GM18517 (cell line): ENCODE results near the gene CHRNA10.
"Not testable (repeated sequence)": the region's sequence is repeated elsewhere in the genome, so short reads cannot be mapped to it uniquely, and the experiment has no call there.

Experiments
- ATAC-seq: cut with Tn5 transposase; IDR thresholded peaks from one replicate; pipeline ENCODE4 v1.9.1; 2021; ENCODE audit warnings: mild to moderate bottlenecking, moderate library complexity; ENCODE audit not compliant: unreplicated experiment

The CHRNA10 gene

DNA sequence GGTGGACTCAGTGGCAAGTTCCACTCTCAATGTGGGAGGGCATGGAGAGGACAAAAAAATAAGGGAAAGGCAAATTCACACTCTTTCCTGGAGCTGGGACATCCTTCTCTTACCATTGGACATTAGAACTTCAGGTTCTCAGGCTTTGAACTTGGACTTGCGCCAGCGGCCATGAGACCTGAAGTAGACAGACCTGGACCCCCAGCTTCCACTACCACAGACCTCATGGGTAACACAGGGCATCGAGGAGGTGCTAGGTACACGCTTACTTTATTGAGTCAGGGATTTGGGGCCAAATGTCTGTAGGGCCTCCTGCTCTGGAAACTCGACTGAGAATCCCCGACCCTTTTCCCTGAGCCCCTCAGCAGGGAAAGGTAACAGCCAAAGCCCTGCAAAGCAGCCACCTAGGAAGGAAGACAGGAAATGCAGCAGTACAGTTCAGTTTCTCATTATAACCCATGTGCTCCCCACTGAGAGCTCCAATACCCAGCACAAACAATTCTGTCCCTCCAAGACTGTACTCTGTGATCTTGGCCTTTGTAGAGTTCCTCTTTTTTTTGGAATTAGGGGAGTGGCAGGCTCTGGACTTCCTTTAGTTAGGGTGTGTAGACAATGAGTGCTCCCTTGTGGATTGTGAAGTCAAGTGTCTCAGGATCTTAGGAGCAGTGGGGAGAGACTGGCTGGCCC, 5.7 kb downstream of the CHRNA10 start:
- ATAC-seq, result no peak

DNA sequence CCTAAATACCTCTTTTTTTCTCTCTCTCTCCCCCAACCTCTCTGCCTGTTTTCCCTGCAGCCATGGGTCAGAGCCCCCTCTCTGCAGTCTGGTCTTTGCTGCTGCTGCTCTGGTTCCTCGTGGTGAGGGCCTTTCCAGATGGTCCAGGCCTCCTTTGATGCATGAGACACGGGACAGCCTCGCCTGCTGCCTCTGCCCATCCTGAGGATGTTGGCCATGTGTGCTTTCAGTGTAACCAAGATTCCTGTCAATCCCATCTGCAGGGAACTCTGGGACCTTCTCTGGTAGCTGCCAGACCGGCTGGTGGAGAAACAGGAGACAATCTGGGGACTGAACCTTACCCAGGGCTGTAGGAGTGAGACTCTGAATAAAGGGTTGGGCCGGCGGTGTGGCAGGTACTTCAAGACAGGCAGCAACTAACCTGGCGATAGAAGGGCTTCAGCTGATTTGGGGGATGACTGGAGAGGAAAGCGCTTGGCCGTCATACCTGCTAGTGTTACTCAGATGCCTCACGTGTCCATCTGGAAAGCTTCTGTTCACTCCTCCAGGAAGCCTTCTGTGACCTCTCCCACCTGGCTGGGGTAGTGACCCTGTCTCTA, 7.1 kb downstream of the CHRNA10 start:
- no peak for ATAC-seq

DNA sequence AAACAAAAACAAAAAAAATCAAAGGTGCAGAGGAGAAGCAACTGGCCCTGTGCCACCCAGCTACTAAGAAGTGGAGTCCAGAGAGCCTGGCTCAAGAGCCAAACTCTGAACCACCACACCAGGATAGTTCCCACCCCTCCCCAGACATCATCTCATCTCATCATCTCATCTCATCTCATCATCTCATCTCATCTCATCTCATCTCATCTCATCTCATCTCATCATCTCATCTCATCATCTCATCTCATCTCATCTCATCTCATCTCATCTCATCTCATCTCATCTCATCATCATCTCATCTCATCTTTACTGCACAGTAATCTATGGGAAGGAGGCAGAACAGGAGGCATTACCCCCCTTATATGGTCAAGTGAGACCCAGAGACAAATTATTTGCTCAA, 8.3 kb downstream of the CHRNA10 start:
- ATAC-seq, result no peak

- no peak for ATAC-seq
These were observed 10.2 kb downstream of the CHRNA10 start for GRCh38 chr11:3660960-3661359.

DNA sequence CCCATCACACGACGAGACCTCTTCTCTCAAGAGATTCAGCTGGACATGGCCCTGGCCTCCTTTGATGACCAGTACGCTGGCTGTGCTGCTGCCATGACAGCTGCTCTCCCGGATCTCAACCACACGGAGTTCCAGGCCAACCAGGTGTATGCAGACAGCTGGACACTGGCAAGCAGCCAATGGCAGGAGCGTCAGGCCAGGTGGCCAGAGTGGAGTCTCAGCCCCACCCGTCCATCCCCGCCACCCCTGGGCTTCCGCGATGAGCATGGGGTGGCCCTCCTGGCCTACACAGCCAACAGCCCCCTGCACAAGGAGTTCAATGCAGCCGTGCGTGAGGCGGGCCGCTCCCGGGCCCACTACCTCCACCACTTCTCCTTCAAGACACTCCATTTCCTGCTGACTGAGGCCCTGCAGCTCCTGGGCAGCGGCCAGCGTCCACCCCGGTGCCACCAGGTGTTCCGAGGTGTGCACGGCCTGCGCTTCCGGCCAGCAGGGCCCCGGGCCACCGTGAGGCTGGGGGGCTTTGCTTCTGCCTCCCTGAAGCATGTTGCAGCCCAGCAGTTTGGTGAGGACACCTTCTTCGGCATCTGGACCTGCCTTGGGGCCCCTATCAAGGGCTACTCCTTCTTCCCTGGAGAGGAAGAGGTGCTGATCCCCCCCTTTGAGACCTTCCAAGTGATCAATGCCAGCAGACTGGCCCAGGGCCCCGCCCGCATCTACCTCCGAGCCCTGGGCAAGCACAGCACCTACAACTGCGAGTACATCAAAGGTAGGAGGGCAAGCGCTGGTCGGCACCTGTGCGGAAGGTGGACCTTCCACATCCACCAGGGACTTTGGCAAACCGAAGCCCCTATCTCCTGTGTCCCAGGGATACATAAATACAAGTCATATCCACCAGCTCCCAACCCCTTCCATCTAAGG, 11.3 kb downstream of the CHRNA10 start:
- ATAC-seq, result no peak

DNA sequence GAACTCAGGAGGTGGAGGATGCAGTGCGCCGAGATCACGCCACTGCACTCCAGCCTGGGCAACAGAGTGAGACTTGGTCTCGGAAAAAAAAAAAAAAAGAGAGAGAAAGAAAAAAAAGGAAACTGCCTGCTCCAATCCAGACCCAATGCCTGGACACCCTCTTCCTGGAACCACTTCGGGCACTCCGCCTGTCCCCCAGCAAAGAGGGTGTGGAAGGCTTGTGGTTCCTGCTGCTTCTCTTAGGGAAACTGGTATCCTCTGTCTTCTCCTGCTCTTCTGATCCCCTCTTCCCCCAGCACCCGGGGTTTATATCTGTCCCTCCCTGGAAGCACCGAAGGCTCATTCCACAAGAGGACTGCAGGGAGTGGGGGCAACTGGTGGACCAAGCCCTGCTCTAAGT, 12.9 kb downstream of the CHRNA10 start:
- ATAC-seq, result no peak

DNA sequence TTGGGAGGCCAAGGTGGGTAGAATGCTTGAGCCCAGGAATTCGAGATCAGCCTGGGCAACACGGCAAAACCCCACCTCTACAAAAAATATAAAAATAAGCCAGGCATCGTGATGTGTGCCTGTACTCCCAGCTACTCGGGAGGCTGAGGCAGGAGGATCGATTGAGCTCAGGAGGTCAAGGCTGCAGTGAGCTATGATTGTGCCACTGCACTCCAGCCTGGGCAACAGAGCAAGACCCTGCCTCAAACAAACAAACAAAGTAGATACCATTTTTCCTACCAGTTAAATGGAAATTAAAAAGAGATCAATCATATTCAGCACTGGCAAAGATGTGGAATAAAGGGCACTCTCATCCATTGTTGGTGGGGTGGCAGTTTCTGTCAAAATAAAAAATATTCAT, 13.9 kb downstream of the CHRNA10 start:
- not testable (repeated sequence) for ATAC-seq

DNA sequence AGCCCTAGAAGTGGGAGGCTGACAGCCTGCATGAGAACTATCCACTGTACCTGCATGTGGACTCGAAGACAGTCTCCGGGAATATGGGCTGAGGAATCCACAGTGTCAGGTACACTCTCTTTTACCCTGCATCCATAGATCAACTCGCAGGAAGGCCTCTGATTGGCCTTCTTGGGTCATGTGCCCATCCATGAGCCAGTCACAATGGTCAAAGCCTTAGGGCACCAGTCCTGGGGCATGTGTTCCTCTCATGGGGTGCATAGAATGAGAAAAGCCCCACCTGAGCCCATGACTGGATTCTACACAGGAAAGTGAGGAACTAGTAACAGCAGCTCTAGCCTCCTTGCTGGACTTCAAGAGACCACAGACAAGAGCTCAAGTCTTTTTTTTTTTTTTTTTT, 15.6 kb downstream of the CHRNA10 start:
- no peak for ATAC-seq

DNA sequence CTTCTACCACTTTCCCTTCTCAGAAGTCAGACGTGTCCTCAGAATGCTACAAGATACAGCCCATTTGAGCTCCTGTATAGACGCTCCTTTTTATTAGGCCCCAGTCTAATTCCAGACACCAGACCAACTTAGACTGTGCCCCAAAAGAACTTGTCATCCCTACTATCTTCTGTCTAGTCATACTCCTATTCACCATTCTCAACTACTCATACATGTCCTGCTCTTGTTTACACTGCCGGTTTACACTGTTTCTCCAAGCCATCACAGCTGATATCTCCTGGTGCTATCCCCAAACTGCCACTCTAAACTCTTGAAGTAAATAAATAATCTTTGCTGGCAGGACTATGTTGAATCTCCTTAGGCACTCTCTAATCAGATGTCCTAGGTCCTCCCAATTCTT, 18.7 kb downstream of the CHRNA10 start:
- ATAC-seq, result not testable (repeated sequence)

GRCh38 chr11:3649374-3649773, 21.8 kb downstream of the CHRNA10 start:
- not testable (repeated sequence) for ATAC-seq

DNA sequence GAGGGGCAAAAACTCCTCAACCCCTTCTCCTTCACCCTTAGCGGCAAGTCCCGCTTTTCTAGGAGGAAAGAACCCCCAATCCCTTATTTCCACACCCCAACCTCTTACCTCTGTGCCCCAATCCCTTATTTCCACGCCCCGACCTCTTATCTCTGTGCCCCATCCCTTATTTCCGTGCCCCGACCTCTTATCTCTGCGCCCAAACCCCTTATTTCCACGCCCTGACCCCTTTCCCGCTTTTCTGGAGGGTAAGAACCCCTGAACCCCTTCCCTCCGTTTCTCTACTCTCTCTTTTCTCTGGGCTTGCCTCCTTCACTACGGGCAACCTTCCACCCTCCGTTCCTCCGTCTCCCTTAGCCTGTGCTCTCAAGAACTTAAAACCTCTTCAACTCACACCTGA, 22.3 kb downstream of the CHRNA10 start:
- not testable (repeated sequence) for ATAC-seq

DNA sequence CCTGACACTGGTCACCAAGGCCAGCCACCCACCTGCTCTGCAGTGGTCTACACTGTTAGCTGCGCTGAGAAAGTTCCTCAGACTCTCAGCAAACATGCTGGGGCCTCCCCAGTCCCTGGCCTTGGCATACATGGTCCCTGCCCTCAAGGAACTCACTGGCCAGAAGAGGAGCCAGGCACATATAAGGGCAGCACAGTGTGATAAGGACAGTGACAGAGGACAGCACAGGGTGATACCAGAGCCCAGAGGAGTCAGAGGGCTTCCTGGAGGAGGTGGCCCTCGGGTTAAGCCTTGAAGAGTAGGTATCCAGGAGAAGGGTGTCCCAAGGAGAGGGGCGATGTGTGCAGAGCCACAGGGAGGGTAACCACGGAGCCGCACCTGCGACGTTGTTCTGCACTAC, 25.6 kb downstream of the CHRNA10 start:
- no peak for ATAC-seq

- ATAC-seq, result no peak
These were observed 26.4 kb downstream of the CHRNA10 start, which contains the start of gene ART1 for GRCh38 chr11:3644817-3645235. Gene ART1 (plus strand): TSS chr11:3645128. CDS start chr11:3659214, 14,086 bp downstream.

GRCh38 chr11:3643102-3643546, 28.1 kb downstream of the CHRNA10 start:
- not testable (repeated sequence) for ATAC-seq

DNA sequence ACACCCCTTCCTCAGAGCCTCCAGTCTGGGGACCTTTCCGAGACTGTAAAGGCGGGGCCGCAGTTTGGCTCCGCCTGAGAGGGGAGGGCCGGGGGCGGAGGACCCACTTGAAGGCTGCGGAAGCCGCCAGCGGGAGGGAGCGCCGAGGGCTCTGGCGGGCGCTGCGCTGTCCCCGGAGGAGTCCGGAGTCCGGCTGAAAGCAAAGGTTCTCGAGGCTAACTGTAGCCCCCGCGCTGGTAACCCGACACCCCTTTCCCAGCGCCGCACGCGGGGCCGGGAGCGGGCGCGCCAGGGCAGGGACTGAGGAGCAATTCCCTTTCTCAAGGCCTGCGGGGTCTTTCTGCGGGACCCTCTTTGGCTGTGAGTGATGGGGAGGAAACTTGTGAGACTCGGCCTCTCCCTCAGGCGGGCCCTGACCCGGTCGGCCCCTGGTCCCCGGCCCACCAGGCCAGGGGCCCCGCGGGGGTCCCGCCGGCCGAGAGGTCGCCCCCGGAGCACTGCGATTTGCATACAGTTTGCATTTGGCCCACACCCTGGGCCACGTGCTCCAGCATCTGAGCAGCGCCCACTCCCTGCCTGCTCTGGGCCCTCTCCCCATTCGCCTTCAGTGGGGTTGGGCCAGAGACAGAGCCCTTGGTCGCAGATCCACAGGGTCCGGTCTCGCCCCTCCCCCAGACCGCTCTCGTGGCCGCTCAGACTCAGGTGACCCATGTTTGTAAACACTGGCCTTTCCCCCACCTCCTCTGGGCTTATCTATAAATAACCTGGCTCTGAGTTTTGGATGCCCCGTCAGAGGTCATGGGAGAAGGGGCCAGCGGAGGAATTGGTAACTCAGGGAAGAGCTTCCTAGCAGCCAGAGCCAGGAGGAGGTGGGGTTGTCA, 28.9 kb downstream of the CHRNA10 start:
- no peak for ATAC-seq

- no peak for ATAC-seq
These were observed 29.5 kb downstream of the CHRNA10 start, which contains the start of gene ART5 for GRCh38 chr11:3641701-3642070. Gene ART5 (minus strand): TSS chr11:3641992. CDS start chr11:3641862, 130 bp downstream.

- no peak for ATAC-seq
These were observed 30.0 kb downstream of the CHRNA10 start for GRCh38 chr11:3641191-3641590.

DNA sequence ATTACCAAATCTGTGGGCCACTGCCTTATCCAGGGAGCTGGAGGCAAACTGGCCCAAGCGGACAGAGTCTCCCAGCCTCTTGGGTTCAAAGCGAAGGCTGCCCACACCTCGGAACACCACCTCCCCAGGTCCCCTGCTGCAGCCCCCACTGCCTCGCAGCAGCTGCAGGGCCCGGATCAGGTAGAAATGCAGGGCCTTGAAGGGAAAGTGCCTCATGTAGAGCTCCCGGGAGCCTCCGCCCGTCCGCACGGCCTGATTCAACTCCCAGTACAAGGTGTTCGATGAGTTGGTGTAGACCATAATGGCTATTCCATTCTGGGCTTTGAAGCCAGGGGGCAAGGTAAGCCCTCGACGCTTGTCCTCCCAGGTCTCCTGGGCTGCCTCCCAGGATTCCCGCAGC, 31.3 kb downstream of the CHRNA10 start:
- ATAC-seq, result no peak

DNA sequence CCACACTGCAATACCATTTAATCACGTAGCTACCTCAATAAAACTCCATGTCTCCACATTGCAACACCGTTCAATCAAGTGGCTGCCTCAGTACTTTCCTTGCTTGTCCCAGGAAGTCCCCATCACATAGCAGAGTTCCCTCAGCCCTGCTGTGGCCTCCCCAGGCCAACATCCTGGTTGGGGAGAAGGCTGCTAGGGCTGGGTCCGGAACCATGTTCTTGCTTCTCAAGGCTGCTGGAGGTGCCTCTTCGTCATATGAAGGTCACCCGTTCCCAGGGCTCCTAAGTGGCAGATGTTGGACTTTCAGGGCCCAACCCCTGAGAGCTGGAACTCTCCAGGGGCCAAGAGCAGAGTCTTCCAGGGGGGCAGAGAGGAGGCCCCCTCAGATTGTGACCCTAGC, 32.7 kb downstream of the CHRNA10 start:
- no peak for ATAC-seq

DNA sequence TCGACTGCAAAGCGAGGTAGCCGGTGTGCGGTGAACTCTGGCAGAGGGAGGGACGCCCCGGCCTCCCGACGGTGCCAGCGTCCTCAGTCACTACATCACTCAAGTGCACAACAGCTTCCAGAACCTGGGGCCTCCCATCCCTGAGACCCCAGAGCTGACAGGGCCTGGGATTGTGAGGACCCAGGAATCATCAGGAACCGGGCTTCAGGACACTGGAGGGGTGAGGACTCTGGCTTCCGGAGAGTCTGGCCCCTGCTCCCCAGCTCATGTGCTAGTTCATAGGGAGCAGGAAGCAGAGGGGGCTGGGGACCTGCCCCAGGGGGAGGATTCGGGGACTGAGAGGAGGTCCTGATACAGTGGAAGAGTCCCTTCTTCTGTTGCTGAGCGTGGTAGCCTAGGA, 34.0 kb downstream of the CHRNA10 start:
- no peak for ATAC-seq
